Hepatocyte (in vitro differentiated cells): ENCODE data around the gene MIER1. TPM values are rescaled to one million over a fixed set of nuclear protein-coding genes. Genes with fewer than 3 reads are reported as not detected.
"Not testable (repeated sequence)": the region's sequence is repeated elsewhere in the genome, so short reads cannot be mapped to it uniquely, and the experiment has no call there.

Source experiments
- DNase-seq: peaks from one replicate; pipeline ENCODE4 v3.0.0-alpha.2; 2016; ENCODE audit warnings: low spot score
- H2AFZ ChIP-seq: fragments of 200-600 bp; sonication (generic); 2 replicates; pipeline ENCODE4 v1.6.0; 2016; ENCODE audit warnings: antibody characterized with exemption, mild to moderate bottlenecking
- H3K27ac ChIP-seq: fragments of 200-600 bp; sonication (generic); 2 replicates; pipeline ENCODE4 v1.5.1; 2016; ENCODE audit warnings: mild to moderate bottlenecking
- H3K27me3 ChIP-seq: fragments of 200-600 bp; sonication (generic); 2 replicates; pipeline ENCODE4 v1.6.1; 2016
- H3K36me3 ChIP-seq: fragments of 200-600 bp; sonication (generic); replicated peaks from 2 replicates; pipeline ENCODE4 v1.5.1; 2016; ENCODE audit warnings: low read depth; ENCODE audit not compliant: insufficient read depth
- H3K4me1 ChIP-seq: fragments of 200-600 bp; sonication (generic); 2 replicates; pipeline ENCODE4 v1.5.1; 2016; ENCODE audit warnings: mild to moderate bottlenecking, moderate library complexity; ENCODE audit not compliant: insufficient read depth
- H3K4me2 ChIP-seq: fragments of 200-600 bp; sonication (generic); 2 replicates; pipeline ENCODE4 v1.6.0; 2016
- H3K4me3 ChIP-seq: fragments of 200-600 bp; sonication (generic); 2 replicates; pipeline ENCODE4 v1.5.1; 2016; ENCODE audit warnings: mild to moderate bottlenecking
- H3K79me2 ChIP-seq: fragments of 200-600 bp; sonication (generic); 2 replicates; pipeline ENCODE4 v1.6.0; 2017; ENCODE audit warnings: mild to moderate bottlenecking
- H3K9me2 ChIP-seq: fragments of 200-600 bp; sonication (generic); replicated peaks from 2 replicates; pipeline ENCODE4 v1.6.0; 2017; ENCODE audit warnings: mild to moderate bottlenecking; ENCODE audit not compliant: insufficient read depth
- H3K9me3 ChIP-seq: fragments of 200-600 bp; sonication (generic); 2 replicates; pipeline ENCODE4 v1.5.1; 2016; ENCODE audit warnings: low read depth, mild to moderate bottlenecking
- H4K20me1 ChIP-seq: fragments of 200-600 bp; sonication (generic); 2 replicates; pipeline ENCODE4 v1.6.0; 2016; ENCODE audit warnings: mild to moderate bottlenecking; ENCODE audit not compliant: insufficient read depth, poor library complexity, severe bottlenecking
- CTCF ChIP-seq: fragments of 200-600 bp; sonication (generic); IDR thresholded peaks from 2 replicates; pipeline ENCODE4 v1.5.1; 2016; ENCODE audit warnings: antibody characterized with exemption, mild to moderate bottlenecking; ENCODE audit not compliant: poor library complexity
- EZH2 ChIP-seq: fragments of 200-600 bp; sonication (generic); IDR thresholded peaks from 2 replicates; pipeline ENCODE4 v1.6.1; 2016; ENCODE audit warnings: antibody characterized with exemption, mild to moderate bottlenecking, borderline replicate concordance
- EZH2phosphoT487 ChIP-seq: fragments of 200-600 bp; sonication (generic); IDR thresholded peaks from one replicate; pipeline ENCODE4 v1.6.1; 2018; ENCODE audit warnings: antibody characterized with exemption, mild to moderate bottlenecking, low read depth, moderate library complexity; ENCODE audit not compliant: unreplicated experiment, severe bottlenecking
- WGBS: methylation state at CpG from one replicate; pipeline ENCODE4 v1.1.6; 2016; ENCODE audit warnings: low lambda C conversion rate; ENCODE audit errors: missing lambda C conversion rate; 5-methylcytosine and 5-hydroxymethylcytosine counted together
- polyA plus RNA-seq: library from polyadenylated mRNA; unstranded; fragments of >200 nt; fragmentation: Nextera tagmentation; extraction: Ambion mirVana; gene quantifications from 2 replicates; pipeline ENCODE4 v1.2.1, GENCODE V29; 2016
- total RNA-seq: library from RNA; depleted of rRNA; stranded (reverse); fragments of >200 nt; gene quantifications from 2 replicates; pipeline ENCODE4 v1.2.3, GENCODE V29; 2014

The MIER1 gene
- total and polyA plus RNA-seq, 2 experiments from 2014 or later: 19.3 to 42.2 TPM

GRCh38 chr1:66978201-66978600 is 53.4 kb downstream of the MIER1 start:
- no peaks in the 10 kb centered on the region for H3K9me2 ChIP-seq
- H3K9me3 ChIP-seq: no peaks in the 10 kb centered on the region
- no peaks in the 10 kb centered on the region for H3K36me3 ChIP-seq
- no peak overlapping the region for H3K4me3 ChIP-seq
- no peaks in the 10 kb centered on the region for H3K79me2 ChIP-seq
- no peaks in the 10 kb centered on the region for H4K20me1 ChIP-seq
- DNase-seq: no peak
- no peaks in the 10 kb centered on the region for H3K4me1 ChIP-seq
- TF ChIP-seq CTCF (no peak), EZH2phosphoT487 (no peak), EZH2 (no peak)
- no peak overlapping the region for H2AFZ ChIP-seq
- H3K27me3 ChIP-seq: no peaks in the 10 kb centered on the region
- H3K27ac ChIP-seq: no peak overlapping the region
- H3K4me2 ChIP-seq: no peak overlapping the region

- H3K36me3 ChIP-seq, H3K4me1 ChIP-seq, H4K20me1 ChIP-seq, H3K9me2 ChIP-seq, H3K4me2 ChIP-seq, H3K27me3 ChIP-seq, H3K79me2 ChIP-seq, H3K4me3 ChIP-seq, H2AFZ ChIP-seq, H3K27ac ChIP-seq, DNase-seq, H3K9me3 ChIP-seq: not testable (repeated sequence)
- WGBS: over 99% methylated on average over 11 of the region's 11 CpGs
These were observed 54.8 kb downstream of the MIER1 start for GRCh38 chr1:66979621-66980020.

GRCh38 chr1:66980745-66981367 is 56.1 kb downstream of the MIER1 start:
- Histone ChIP-seq H3K4me1 (no peaks in the 10 kb centered on the region), H3K36me3 (no peaks in the 10 kb centered on the region), H2AFZ (no peak overlapping the region), H3K9me3 (no peaks in the 10 kb centered on the region), H3K27ac (no peak overlapping the region), H3K4me2 (no peak overlapping the region), H3K9me2 (no peaks in the 10 kb centered on the region), H3K79me2 (no peaks in the 10 kb centered on the region), H3K4me3 (no peak overlapping the region), H3K27me3 (no peaks in the 10 kb centered on the region), H4K20me1 (no peaks in the 10 kb centered on the region)
- no peak for DNase-seq
- TF ChIP-seq EZH2 (no peak), CTCF (no peak), EZH2phosphoT487 (no peak)
- WGBS: 92% methylated on average over 1 of the region's 1 CpG

DNA sequence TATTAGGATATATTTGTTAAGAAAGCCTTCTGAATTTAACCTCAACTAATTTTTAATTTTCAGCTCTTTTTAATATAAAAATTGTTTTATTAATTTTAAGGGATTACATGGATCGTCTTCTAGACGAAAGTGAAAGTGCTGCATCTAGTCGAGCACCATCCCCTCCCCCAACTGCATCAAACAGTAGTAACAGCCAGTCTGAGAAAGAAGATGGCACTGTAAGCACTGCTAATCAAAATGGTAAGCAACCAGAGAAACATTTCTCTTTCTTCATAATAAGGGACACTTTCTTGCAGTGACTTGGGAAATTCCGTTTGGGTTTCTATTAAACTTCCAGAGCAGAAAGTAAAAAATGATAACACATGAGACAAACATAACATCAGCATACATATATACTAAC is 56.9 kb downstream of the MIER1 start:
- no peak for DNase-seq
- H4K20me1 ChIP-seq: no peaks in the 10 kb centered on the region
- no peaks in the 10 kb centered on the region for H3K9me2 ChIP-seq
- no peak overlapping the region for H3K4me2 ChIP-seq
- H3K36me3 ChIP-seq: no peaks in the 10 kb centered on the region
- H3K27me3 ChIP-seq: no peaks in the 10 kb centered on the region
- no peak overlapping the region for H3K27ac ChIP-seq
- H3K4me1 ChIP-seq: no peaks in the 10 kb centered on the region
- TF ChIP-seq EZH2 (no peak), EZH2phosphoT487 (no peak), CTCF (no peak)
- no peaks in the 10 kb centered on the region for H3K9me3 ChIP-seq
- H2AFZ ChIP-seq: no peak overlapping the region
- 97% methylated on average over 4 of the region's 4 CpGs for WGBS
- H3K79me2 ChIP-seq: no peaks in the 10 kb centered on the region
- no peak overlapping the region for H3K4me3 ChIP-seq
